Measurements from ENCODE around the gene GMDS. TPM values are rescaled to one million over a fixed set of nuclear protein-coding genes. Genes with fewer than 3 reads are reported as not detected.

GMDS gene
- total RNA-seq, 1 experiment from 2014 or later, result 35.0 TPM

DNA sequence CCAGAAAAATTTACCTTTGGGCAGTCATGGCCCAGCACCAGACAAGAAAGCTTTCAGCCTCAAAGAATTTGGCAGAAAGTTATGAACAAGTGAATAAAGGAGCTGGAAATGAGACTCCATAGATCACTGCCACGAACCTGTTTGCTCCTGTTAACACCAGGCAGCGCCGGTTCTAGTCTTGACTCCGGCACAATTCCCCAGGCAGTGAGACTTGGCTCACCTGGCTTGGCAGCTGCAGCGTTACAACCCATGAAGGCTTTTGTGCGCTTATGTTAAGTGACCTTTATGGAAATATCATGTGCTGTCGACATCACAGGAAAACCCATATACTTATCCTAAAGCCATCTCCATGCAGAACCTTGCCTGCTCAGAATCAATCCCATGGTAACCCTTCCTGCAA is 657.9 kb downstream of the GMDS start:
- no peak for ATAC-seq
- CTCF ChIA-PET, result interaction anchor here (0.7 kb wide), 1 partner anchor 33 kb away, joined by 3 read pairs; no protein-coding TSS in a partner anchor
- DNase-seq (ENCODE audit: low spot score), result no peak
- Mint-ChIP-seq H3K36me3 (no peaks in the 10 kb centered on the region), H3K27me3 (ENCODE audit: low read depth) (no peaks in the 10 kb centered on the region), H3K4me3 (no peak overlapping the region), H3K27ac (no peak overlapping the region), H3K9me3 (0 out of 2 replicates have a peak, but pooled peaks cover 4% of the 10 kb centered on the region), H3K4me1 (no peaks in the 10 kb centered on the region)
- TF ChIP-seq, protein P1, sequence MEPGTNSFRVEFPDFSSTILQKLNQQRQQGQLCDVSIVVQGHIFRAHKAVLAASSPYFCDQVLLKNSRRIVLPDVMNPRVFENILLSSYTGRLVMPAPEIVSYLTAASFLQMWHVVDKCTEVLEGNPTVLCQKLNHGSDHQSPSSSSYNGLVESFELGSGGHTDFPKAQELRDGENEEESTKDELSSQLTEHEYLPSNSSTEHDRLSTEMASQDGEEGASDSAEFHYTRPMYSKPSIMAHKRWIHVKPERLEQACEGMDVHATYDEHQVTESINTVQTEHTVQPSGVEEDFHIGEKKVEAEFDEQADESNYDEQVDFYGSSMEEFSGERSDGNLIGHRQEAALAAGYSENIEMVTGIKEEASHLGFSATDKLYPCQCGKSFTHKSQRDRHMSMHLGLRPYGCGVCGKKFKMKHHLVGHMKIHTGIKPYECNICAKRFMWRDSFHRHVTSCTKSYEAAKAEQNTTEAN (CRISPR knock-in tag; IDR thresholded peaks at IDR 0.05), result no peak
- TF ChIP-seq ATF3 (CRISPR knock-in tag; conservative IDR thresholded peaks at IDR 0.05) (no peak), JAZF1 (CRISPR knock-in tag; IDR thresholded peaks at IDR 0.05) (no peak), GABPB1 (CRISPR knock-in tag; IDR thresholded peaks at IDR 0.05) (no peak), ATF2 (CRISPR knock-in tag; IDR thresholded peaks at IDR 0.05; ENCODE audit: borderline replicate concordance, low read depth) (no peak), ZBTB21 (CRISPR knock-in tag; IDR thresholded peaks at IDR 0.05; ENCODE audit: borderline replicate concordance) (no peak), ZSCAN18 (CRISPR knock-in tag; IDR thresholded peaks at IDR 0.05) (no peak), NFYB (CRISPR knock-in tag; conservative IDR thresholded peaks at IDR 0.05; ENCODE audit: low read depth) (no peak), ERG (CRISPR knock-in tag; IDR thresholded peaks at IDR 0.05) (no peak), ZNF423 (CRISPR knock-in tag; IDR thresholded peaks at IDR 0.05) (no peak), PREB (CRISPR knock-in tag; IDR thresholded peaks at IDR 0.05; ENCODE audit: borderline replicate concordance) (no peak), STAT6 (CRISPR knock-in tag; conservative IDR thresholded peaks at IDR 0.05; ENCODE audit: low read depth) (no peak)
- TF ChIP-seq, protein P2, sequence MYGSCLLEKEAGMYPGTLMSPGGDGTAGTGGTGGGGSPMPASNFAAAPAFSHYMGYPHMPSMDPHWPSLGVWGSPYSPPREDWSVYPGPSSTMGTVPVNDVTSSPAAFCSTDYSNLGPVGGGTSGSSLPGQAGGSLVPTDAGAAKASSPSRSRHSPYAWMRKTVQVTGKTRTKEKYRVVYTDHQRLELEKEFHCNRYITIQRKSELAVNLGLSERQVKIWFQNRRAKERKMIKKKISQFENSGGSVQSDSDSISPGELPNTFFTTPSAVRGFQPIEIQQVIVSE (CRISPR knock-in tag; IDR thresholded peaks at IDR 0.05; ENCODE audit: borderline replicate concordance), result no peak
- TF ChIP-seq, protein P3, sequence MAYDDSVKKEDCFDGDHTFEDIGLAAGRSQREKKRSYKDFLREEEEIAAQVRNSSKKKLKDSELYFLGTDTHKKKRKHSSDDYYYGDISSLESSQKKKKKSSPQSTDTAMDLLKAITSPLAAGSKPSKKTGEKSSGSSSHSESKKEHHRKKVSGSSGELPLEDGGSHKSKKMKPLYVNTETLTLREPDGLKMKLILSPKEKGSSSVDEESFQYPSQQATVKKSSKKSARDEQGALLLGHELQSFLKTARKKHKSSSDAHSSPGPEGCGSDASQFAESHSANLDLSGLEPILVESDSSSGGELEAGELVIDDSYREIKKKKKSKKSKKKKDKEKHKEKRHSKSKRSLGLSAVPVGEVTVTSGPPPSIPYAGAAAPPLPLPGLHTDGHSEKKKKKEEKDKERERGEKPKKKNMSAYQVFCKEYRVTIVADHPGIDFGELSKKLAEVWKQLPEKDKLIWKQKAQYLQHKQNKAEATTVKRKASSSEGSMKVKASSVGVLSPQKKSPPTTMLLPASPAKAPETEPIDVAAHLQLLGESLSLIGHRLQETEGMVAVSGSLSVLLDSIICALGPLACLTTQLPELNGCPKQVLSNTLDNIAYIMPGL (CRISPR knock-in tag; IDR thresholded peaks at IDR 0.05), result no peak
- TF ChIP-seq, protein P4, sequence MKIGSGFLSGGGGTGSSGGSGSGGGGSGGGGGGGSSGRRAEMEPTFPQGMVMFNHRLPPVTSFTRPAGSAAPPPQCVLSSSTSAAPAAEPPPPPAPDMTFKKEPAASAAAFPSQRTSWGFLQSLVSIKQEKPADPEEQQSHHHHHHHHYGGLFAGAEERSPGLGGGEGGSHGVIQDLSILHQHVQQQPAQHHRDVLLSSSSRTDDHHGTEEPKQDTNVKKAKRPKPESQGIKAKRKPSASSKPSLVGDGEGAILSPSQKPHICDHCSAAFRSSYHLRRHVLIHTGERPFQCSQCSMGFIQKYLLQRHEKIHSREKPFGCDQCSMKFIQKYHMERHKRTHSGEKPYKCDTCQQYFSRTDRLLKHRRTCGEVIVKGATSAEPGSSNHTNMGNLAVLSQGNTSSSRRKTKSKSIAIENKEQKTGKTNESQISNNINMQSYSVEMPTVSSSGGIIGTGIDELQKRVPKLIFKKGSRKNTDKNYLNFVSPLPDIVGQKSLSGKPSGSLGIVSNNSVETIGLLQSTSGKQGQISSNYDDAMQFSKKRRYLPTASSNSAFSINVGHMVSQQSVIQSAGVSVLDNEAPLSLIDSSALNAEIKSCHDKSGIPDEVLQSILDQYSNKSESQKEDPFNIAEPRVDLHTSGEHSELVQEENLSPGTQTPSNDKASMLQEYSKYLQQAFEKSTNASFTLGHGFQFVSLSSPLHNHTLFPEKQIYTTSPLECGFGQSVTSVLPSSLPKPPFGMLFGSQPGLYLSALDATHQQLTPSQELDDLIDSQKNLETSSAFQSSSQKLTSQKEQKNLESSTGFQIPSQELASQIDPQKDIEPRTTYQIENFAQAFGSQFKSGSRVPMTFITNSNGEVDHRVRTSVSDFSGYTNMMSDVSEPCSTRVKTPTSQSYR (CRISPR knock-in tag; IDR thresholded peaks at IDR 0.05), result no peak
- POLR2A ChIA-PET, result no interaction called here

Measured in WTC11 (cell line).